Astrocyte of the cerebellum (primary cell): Measurements from ENCODE around the gene CLTCL1.
A peak's percentile ranks its signal among the peaks of the same experiment; 100 is the strongest.

ENCODE experiments used
- DNase-seq: peaks from one replicate; pipeline ENCODE4 v3.0.0-alpha.2; 2011; ENCODE audit warnings: low read depth
- H3K4me3 ChIP-seq: 2 replicates; pipeline ENCODE4 v1.5.1; 2011; ENCODE audit warnings: mild to moderate bottlenecking, low read depth, low read length, moderate library complexity
- CTCF ChIP-seq: IDR thresholded peaks from 2 replicates; pipeline ENCODE4 v1.5.1; 2012; ENCODE audit warnings: low read length, low read depth, moderate library complexity, mild to moderate bottlenecking; ENCODE audit errors: missing control alignments
- in situ Hi-C: cut with HindIII; loops from 2 replicates; pipeline ENCODE4 v1.10.0; 2017; ENCODE audit warnings: low sequenced_read_pairs

The CLTCL1 gene

GRCh38 chr22:19173047-19174035 lies 118.2 kb downstream of the CLTCL1 start:
- no peak for DNase-seq
- in situ Hi-C loops, result no loop called here

GRCh38 chr22:19172213-19173046 lies 119.1 kb downstream of the CLTCL1 start:
- peak overlapping the region; percentile 98 for H3K4me3 ChIP-seq
- DNase-seq, result no peak
- in situ Hi-C loops, result no loop called here
- no peak for TF ChIP-seq CTCF

More at GRCh38 chr22:19173047-19174035, 118.2 kb downstream of the CLTCL1 start:
- TF ChIP-seq CTCF, result no peak
- peak overlapping the region; percentile 98 for H3K4me3 ChIP-seq

GRCh38 chr22:19169947-19170318 lies 121.6 kb downstream of the CLTCL1 start:
- no peak for DNase-seq
- no peak for TF ChIP-seq CTCF
- H3K4me3 ChIP-seq, result no peak overlapping the region
- in situ Hi-C loops, result no loop called here

- H3K4me3 ChIP-seq, result peak overlapping the region; percentile 27
- TF ChIP-seq CTCF, result no peak
- in situ Hi-C loops, result no loop called here
These were observed 122.2 kb downstream of the CLTCL1 start for GRCh38 chr22:19169002-19169946.

GRCh38 chr22:19168088-19168890 lies 123.2 kb downstream of the CLTCL1 start:
- H3K4me3 ChIP-seq, result no peak overlapping the region
- DNase-seq, result no peak
- in situ Hi-C loops, result no loop called here
- TF ChIP-seq CTCF, result peak; percentile 14

More at GRCh38 chr22:19169002-19169946, 122.2 kb downstream of the CLTCL1 start:
- DNase-seq, result no peak
